ENCODE results near the gene CLOCK.

- TF ChIP-seq, protein P1, sequence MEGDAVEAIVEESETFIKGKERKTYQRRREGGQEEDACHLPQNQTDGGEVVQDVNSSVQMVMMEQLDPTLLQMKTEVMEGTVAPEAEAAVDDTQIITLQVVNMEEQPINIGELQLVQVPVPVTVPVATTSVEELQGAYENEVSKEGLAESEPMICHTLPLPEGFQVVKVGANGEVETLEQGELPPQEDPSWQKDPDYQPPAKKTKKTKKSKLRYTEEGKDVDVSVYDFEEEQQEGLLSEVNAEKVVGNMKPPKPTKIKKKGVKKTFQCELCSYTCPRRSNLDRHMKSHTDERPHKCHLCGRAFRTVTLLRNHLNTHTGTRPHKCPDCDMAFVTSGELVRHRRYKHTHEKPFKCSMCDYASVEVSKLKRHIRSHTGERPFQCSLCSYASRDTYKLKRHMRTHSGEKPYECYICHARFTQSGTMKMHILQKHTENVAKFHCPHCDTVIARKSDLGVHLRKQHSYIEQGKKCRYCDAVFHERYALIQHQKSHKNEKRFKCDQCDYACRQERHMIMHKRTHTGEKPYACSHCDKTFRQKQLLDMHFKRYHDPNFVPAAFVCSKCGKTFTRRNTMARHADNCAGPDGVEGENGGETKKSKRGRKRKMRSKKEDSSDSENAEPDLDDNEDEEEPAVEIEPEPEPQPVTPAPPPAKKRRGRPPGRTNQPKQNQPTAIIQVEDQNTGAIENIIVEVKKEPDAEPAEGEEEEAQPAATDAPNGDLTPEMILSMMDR (conservative IDR thresholded peaks at IDR 0.05; ENCODE audit: low read length) = no peak
- no peak for TF ChIP-seq EZH2phosphoT487 (IDR thresholded peaks at IDR 0.05; ENCODE audit: borderline replicate concordance, low read depth, low read length)
Observed at GRCh38 chr4:55588160-55588559, 41.5 kb upstream of the CLOCK start.

All from OCI-LY7 (cell line).